SK-N-SH (cell line): Measurements from ENCODE around the gene MED27. TPM values are rescaled to one million over a fixed set of nuclear protein-coding genes. Genes with fewer than 3 reads are reported as not detected.

Experiments
- CTCF ChIA-PET: fragments of 300-600, 350-600 bp; formaldehyde crosslinking; extraction: SDS; loops from one replicate; lab custom pipeline; 2021; lab: Yijun Ruan, JAX
- POLR2A ChIA-PET: fragments of 350-600 bp; sonication (Branson Sonifier 250); formaldehyde crosslinking; extraction: SDS; loops from one replicate; lab custom pipeline; 2020; ENCODE audit warnings: antibody characterized with exemption, inconsistent platforms; lab: Yijun Ruan, JAX
- DNase-seq: peaks from one replicate; pipeline ENCODE4 v3.0.0; 2012
- H2AFZ ChIP-seq: fragments of 200-600 bp; sonication (generic); 2 replicates; pipeline ENCODE4 v1.8.1; 2016; ENCODE audit warnings: antibody characterized with exemption, mild to moderate bottlenecking, low read depth
- H3F3A ChIP-seq: fragments of 200-600 bp; sonication (generic); replicated peaks from 2 replicates; pipeline ENCODE3; 2016; ENCODE audit warnings: antibody characterized with exemption, mild to moderate bottlenecking; ENCODE audit not compliant: insufficient read depth
- H3K27ac ChIP-seq, 2 experiments: fragments of 200-500 bp in 1 of 2; fragments of 200-600 bp in 1 of 2; sonication (Bioruptor generic) in 1 of 2; sonication (generic), shearing (Covaris generic) in 1 of 2; 2 replicates each; pipeline versions ENCODE4 v1.5.1 to v1.6.1; 2014 to 2016; ENCODE audit warnings: low read depth in 2 of 2, inconsistent platforms in 1 of 2, low read length in 1 of 2, mild to moderate bottlenecking in 1 of 2, mixed read lengths in 1 of 2
- H3K27me3 ChIP-seq: fragments of 200-600 bp; sonication (generic), shearing (Covaris generic); 2 replicates; pipeline ENCODE4 v1.6.1; 2016; ENCODE audit warnings: mixed run types; ENCODE audit not compliant: insufficient read depth
- H3K36me3 ChIP-seq, 2 experiments: fragments of 200-500 bp in 1 of 2; fragments of 200-600 bp in 1 of 2; sonication (Bioruptor generic) in 1 of 2; sonication (generic) in 1 of 2; replicated peaks in 1 of 2; 2 replicates each; pipeline versions ENCODE3 to v1.5.1; 2014 to 2016; ENCODE audit warnings: low read length in 1 of 2, mild to moderate bottlenecking in 1 of 2; ENCODE audit not compliant: insufficient read depth in 2 of 2, control insufficient read depth in 1 of 2
- H3K4me1 ChIP-seq, 2 experiments: fragments of 200-500 bp in 1 of 2; fragments of 200-600 bp in 1 of 2; sonication (Bioruptor generic) in 1 of 2; sonication (generic), shearing (Covaris generic) in 1 of 2; 2 replicates each; pipeline versions ENCODE4 v1.5.1 to v1.6.1; 2014 to 2016; ENCODE audit warnings: low read depth in 1 of 2, low read length in 1 of 2, mixed run types in 1 of 2; ENCODE audit not compliant: insufficient read depth in 2 of 2, control insufficient read depth in 1 of 2
- H3K4me2 ChIP-seq: fragments of 200-600 bp; sonication (generic), shearing (Covaris generic); 2 replicates; pipeline ENCODE4 v1.6.1; 2017; ENCODE audit warnings: mixed run types
- H3K4me3 ChIP-seq, 2 experiments: fragments of 200-500 bp in 1 of 2; fragments of 200-600 bp in 1 of 2; sonication (Bioruptor generic) in 1 of 2; sonication (generic), shearing (Covaris generic) in 1 of 2; 2 replicates each; pipeline versions ENCODE4 v1.5.1 to v1.8.1; 2014 to 2016; ENCODE audit warnings: low read depth in 2 of 2, inconsistent platforms in 1 of 2, low read length in 1 of 2, mild to moderate bottlenecking in 1 of 2, mixed read lengths in 1 of 2, moderate library complexity in 1 of 2
- H3K79me2 ChIP-seq: fragments of 200-600 bp; sonication (generic); 2 replicates; pipeline ENCODE4 v1.8.1; 2017; ENCODE audit warnings: mild to moderate bottlenecking; ENCODE audit not compliant: insufficient read depth
- H3K9ac ChIP-seq: fragments of 200-600 bp; sonication (generic); 2 replicates; pipeline ENCODE4 v1.6.1; 2017; ENCODE audit warnings: mixed run types
- H3K9me2 ChIP-seq: fragments of 200-600 bp; sonication (generic); 2 replicates; pipeline ENCODE4 v1.6.1; 2017; ENCODE audit warnings: mixed run types
- H3K9me3 ChIP-seq: fragments of 200-600 bp; sonication (generic); 2 replicates; pipeline ENCODE4 v1.6.1; 2017; ENCODE audit warnings: mixed run types, mild to moderate bottlenecking, moderate library complexity
- H4K20me1 ChIP-seq: fragments of 200-600 bp; sonication (generic); 2 replicates; pipeline ENCODE4 v1.6.1; 2017; ENCODE audit warnings: mild to moderate bottlenecking, mixed run types; ENCODE audit not compliant: insufficient read depth
- MEF2A ChIP-seq: IDR thresholded peaks from 2 replicates; pipeline ENCODE4 v1.4.0; 2012; ENCODE audit warnings: low read depth, borderline replicate concordance
- WGBS: methylation state at CpG from one replicate; pipeline ENCODE4 v1.1.6; 2017; ENCODE audit warnings: low lambda C conversion rate; 5-methylcytosine and 5-hydroxymethylcytosine counted together
- polyA plus RNA-seq, 3 experiments: library from polyadenylated mRNA; depleted of rRNA; stranded (reverse); fragments of >200 nt; gene quantifications; 2 replicates each; pipeline ENCODE4 v1.2.3, GENCODE V29; 2012
- TF ChIP-seq, protein P1 (sequence below): IDR thresholded peaks from 2 replicates; pipeline ENCODE4 v1.6.1; 2012; ENCODE audit warnings: mild to moderate bottlenecking, low read depth, low read length, moderate library complexity

MED27 gene
- polyA plus RNA-seq, 1 of the 3 experiments (the other 2 are of a cell fraction): 35.0 TPM

DNA sequence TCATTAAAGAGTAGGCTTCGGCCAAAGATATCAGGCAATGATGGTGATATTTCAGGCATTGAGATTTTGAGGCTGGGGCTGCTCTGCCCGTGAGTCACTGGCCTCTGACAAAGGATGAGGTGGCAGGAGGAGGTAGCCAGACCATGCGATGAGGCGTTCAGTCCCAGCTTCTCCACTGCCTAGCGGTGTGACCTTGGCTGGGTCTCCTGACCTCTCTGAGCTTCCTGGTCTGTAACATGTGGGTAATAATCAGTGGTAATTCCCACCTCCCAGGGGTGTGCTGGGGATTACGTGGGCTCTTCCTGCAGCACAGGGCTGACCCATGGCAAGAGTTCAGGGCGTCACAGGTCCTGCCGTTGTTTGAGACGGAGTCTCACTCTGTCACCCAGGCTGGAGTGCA lies 266.6 kb downstream of the MED27 start:
- H3K27ac ChIP-seq: no peak overlapping the region
- no peaks in the 10 kb centered on the region for H3F3A ChIP-seq
- no peak overlapping the region for H3K9ac ChIP-seq
- no peak overlapping the region for H3K4me2 ChIP-seq
- CTCF ChIA-PET: interaction anchor here (1.2 kb wide), 1 partner anchor 14 kb away, joined by 3 read pairs; no protein-coding TSS in a partner anchor
- TF ChIP-seq, protein P1, sequence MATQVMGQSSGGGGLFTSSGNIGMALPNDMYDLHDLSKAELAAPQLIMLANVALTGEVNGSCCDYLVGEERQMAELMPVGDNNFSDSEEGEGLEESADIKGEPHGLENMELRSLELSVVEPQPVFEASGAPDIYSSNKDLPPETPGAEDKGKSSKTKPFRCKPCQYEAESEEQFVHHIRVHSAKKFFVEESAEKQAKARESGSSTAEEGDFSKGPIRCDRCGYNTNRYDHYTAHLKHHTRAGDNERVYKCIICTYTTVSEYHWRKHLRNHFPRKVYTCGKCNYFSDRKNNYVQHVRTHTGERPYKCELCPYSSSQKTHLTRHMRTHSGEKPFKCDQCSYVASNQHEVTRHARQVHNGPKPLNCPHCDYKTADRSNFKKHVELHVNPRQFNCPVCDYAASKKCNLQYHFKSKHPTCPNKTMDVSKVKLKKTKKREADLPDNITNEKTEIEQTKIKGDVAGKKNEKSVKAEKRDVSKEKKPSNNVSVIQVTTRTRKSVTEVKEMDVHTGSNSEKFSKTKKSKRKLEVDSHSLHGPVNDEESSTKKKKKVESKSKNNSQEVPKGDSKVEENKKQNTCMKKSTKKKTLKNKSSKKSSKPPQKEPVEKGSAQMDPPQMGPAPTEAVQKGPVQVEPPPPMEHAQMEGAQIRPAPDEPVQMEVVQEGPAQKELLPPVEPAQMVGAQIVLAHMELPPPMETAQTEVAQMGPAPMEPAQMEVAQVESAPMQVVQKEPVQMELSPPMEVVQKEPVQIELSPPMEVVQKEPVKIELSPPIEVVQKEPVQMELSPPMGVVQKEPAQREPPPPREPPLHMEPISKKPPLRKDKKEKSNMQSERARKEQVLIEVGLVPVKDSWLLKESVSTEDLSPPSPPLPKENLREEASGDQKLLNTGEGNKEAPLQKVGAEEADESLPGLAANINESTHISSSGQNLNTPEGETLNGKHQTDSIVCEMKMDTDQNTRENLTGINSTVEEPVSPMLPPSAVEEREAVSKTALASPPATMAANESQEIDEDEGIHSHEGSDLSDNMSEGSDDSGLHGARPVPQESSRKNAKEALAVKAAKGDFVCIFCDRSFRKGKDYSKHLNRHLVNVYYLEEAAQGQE: no peak
- 59% methylated on average over 9 of the region's 9 CpGs for WGBS
- no peak for DNase-seq
- H3K4me3 ChIP-seq: no peak overlapping the region
- H3K9me2 ChIP-seq: no peaks in the 10 kb centered on the region
- no peaks in the 10 kb centered on the region for H3K9me3 ChIP-seq
- no peaks in the 10 kb centered on the region for H4K20me1 ChIP-seq
- H2AFZ ChIP-seq: no peak overlapping the region
- peaks cover 9% of the 10 kb centered on the region for H3K27me3 ChIP-seq
- no peaks in the 10 kb centered on the region for H3K79me2 ChIP-seq
- POLR2A ChIA-PET: no interaction called here
- no peaks in the 10 kb centered on the region; a peak in 1 of 4 replicates for H3K4me1 ChIP-seq
- H3K36me3 ChIP-seq: no peaks in the 10 kb centered on the region

DNA sequence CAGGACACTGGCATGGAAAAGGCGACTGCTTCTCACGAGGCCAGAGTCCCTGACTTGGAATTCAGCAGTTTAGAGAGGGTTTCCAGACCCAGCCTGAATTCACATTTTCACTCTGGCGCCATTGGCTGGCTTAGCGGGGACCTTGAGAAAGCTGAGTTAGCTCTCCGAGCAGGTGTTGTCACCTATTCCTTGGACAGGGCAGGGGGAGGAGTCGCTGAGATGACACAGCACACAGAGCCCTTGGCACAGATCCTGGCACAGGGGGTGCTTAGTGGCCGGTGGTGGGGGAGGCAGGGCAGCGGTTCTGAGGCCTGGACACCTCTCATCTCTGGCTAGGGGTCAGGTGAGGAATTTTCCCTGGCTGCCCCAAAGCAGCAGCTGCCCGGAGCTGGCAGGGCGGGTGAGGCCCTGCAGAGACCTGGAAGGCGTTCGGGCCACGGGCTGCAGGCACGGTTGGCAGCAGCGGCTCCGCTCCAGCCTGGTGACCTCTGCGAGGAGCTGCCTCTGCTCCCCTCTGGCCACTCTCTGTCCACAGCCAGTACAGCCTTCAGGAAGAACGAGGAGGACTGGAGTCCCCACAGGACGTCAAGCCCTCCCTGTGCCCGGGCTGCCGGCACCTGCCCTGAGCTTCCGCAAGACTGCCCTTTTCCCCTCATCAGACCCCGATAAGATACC lies 267.4 kb downstream of the MED27 start:
- ChIA-PET CTCF (interaction anchor here (1.2 kb wide), 2 partner anchors 15 to 25 kb away, joined by 3 read pairs; no protein-coding TSS in a partner anchor), POLR2A (no interaction called here)
- H3K4me1 ChIP-seq: peaks cover 0 to 6% of the 10 kb centered on the region in 2 experiments; a peak in 1 of 4 replicates
- H3K27ac ChIP-seq: no peak overlapping the region
- H3K27me3 ChIP-seq: peaks cover 9% of the 10 kb centered on the region; the same call in 1 of the 2 replicates
- H3K36me3 ChIP-seq: no peaks in the 10 kb centered on the region
- no peaks in the 10 kb centered on the region for H3F3A ChIP-seq
- 85% methylated on average over 9 of the region's 23 CpGs for WGBS
- H3K4me2 ChIP-seq: no peak overlapping the region
- no peaks in the 10 kb centered on the region for H3K9me2 ChIP-seq
- no peaks in the 10 kb centered on the region for H3K79me2 ChIP-seq
- DNase-seq: no peak
- H4K20me1 ChIP-seq: no peaks in the 10 kb centered on the region
- H3K9ac ChIP-seq: no peak overlapping the region
- no peak overlapping the region for H3K4me3 ChIP-seq
- no peak overlapping the region for H2AFZ ChIP-seq
- H3K9me3 ChIP-seq: no peaks in the 10 kb centered on the region
- TF ChIP-seq MEF2A: no peak
- TF ChIP-seq, protein P1: no peak
